ENCODE results near the gene MEGF11.

DNA sequence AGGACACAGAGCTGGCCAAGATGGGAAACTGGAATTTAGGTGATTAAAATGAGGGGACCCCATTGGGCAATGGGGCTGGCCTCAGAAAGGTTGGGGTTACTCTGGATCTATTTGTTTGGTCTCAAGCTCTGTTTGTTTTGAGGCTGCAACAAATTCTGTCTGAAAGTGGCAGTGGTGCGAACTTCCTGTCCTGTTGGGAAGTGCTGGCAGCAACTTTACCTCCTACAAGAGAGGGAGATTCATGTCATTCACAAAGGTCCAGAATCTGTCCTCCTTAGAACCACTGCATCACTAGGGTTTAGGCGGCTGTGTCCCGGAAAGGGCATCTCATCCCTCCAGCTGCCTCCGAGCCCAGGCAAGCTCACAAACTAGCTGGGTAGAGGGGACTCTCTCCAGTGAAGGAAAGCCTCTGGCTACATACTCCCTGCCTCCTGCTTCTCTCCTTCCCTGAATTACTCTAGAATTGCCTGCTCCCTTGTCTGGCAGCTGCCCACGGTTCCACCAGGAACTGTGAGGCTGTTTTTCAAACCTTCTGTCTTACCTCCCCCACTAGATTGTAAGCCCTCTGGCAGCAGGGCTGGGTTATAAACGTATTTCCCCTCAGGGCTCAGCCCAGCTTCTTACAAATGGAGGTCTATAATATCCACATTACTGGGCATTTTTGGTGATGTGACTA is 23.6 kb downstream of the MEGF11 start:
- TF ChIP-seq POLR2A (IDR thresholded peaks at IDR 0.05): no peak
- TF ChIP-seq, protein P1, sequence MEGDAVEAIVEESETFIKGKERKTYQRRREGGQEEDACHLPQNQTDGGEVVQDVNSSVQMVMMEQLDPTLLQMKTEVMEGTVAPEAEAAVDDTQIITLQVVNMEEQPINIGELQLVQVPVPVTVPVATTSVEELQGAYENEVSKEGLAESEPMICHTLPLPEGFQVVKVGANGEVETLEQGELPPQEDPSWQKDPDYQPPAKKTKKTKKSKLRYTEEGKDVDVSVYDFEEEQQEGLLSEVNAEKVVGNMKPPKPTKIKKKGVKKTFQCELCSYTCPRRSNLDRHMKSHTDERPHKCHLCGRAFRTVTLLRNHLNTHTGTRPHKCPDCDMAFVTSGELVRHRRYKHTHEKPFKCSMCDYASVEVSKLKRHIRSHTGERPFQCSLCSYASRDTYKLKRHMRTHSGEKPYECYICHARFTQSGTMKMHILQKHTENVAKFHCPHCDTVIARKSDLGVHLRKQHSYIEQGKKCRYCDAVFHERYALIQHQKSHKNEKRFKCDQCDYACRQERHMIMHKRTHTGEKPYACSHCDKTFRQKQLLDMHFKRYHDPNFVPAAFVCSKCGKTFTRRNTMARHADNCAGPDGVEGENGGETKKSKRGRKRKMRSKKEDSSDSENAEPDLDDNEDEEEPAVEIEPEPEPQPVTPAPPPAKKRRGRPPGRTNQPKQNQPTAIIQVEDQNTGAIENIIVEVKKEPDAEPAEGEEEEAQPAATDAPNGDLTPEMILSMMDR (IDR thresholded peaks at IDR 0.05): no peak

Data from Peyer's patch (tissue), 4 donors.